ENCODE measurements around the gene UFC1. TPM values are rescaled to one million over a fixed set of nuclear protein-coding genes. Genes with fewer than 3 reads are reported as not detected.

UFC1 gene
- total RNA-seq, 1 donor from 2014 or later = 91.0 TPM

GRCh38 chr1:161165742-161166668, 12.2 kb downstream of the UFC1 start, which contains the start of gene PPOX:
PPOX (plus strand) TSS chr1:161166426; CDS start chr1:161166848, 422 bp downstream.
- Histone ChIP-seq H4K20me1 (ENCODE audit: insufficient read depth, low read length) (no peaks in the 10 kb centered on the region), H3K4me1 (ENCODE audit: insufficient read depth, low read length) (peaks cover 14% of the 10 kb centered on the region), H3K4me2 (ENCODE audit: low read length) (peak within 1 kb of the TSS; percentile 98), H3K4me3 (ENCODE audit: insufficient read depth, low read depth, low read length) (peak within 1 kb of the TSS; percentile 95), H3K27ac (ENCODE audit: low read depth, low read length) (peak within 1 kb of the TSS; percentile 83), H3K27me3 (ENCODE audit: insufficient read depth, low read length) (no peaks in the 10 kb centered on the region), H3K36me3 (ENCODE audit: insufficient read depth, low read length) (peaks cover 4% of the 10 kb centered on the region), H2AFZ (ENCODE audit: low read depth, low read length) (peak within 1 kb of the TSS; percentile 94), H3K79me2 (ENCODE audit: insufficient read depth, low read length) (peaks cover 21% of the 10 kb centered on the region), H3K9me3 (ENCODE audit: insufficient read depth, low read depth, low read length) (no peaks in the 10 kb centered on the region), H3K9ac (ENCODE audit: low read length) (peak within 1 kb of the TSS; percentile 89)
- no peaks in the 10 kb centered on the region for H3K9me3 Mint-ChIP-seq (ENCODE audit: unreplicated experiment)
- DNase-seq (ENCODE audit: low read depth) (peak; percentile 97), FAIRE-seq (no peak)
- H3K27ac Mint-ChIP-seq (ENCODE audit: unreplicated experiment) = peak within 1 kb of the TSS; percentile 94
- H3K4me3 Mint-ChIP-seq (ENCODE audit: unreplicated experiment) = peak within 1 kb of the TSS; percentile 93
- TF ChIP-seq CTCF (IDR thresholded peaks at IDR 0.05; ENCODE audit: insufficient read depth, low read depth, low read length) = peak; percentile 35
- no peak for TF ChIP-seq EZH2 (IDR thresholded peaks at IDR 0.05; ENCODE audit: insufficient read depth, low read length)
- H3K4me1 Mint-ChIP-seq (ENCODE audit: low read depth, unreplicated experiment) = peaks cover 17% of the 10 kb centered on the region
- peaks cover 6% of the 10 kb centered on the region for H3K36me3 Mint-ChIP-seq (ENCODE audit: low read depth, unreplicated experiment)
- H3K27me3 Mint-ChIP-seq (ENCODE audit: low read depth, unreplicated experiment) = no peaks in the 10 kb centered on the region

- DNase-seq (ENCODE audit: low read depth) = no peak
- H3K4me1 ChIP-seq (ENCODE audit: insufficient read depth, low read length) = peaks cover 14% of the 10 kb centered on the region
- peak overlapping the region; percentile 95 for H3K4me3 ChIP-seq (ENCODE audit: insufficient read depth, low read depth, low read length)
- TF ChIP-seq CTCF (IDR thresholded peaks at IDR 0.05; ENCODE audit: insufficient read depth, low read depth, low read length) (no peak), EZH2 (IDR thresholded peaks at IDR 0.05; ENCODE audit: insufficient read depth, low read length) (no peak)
- peak overlapping the region; percentile 89 for H3K9ac ChIP-seq (ENCODE audit: low read length)
- Mint-ChIP-seq H3K36me3 (ENCODE audit: low read depth, unreplicated experiment) (peaks cover 11% of the 10 kb centered on the region), H3K4me3 (ENCODE audit: unreplicated experiment) (peak overlapping the region; percentile 93), H3K27ac (ENCODE audit: unreplicated experiment) (peak overlapping the region; percentile 60), H3K27me3 (ENCODE audit: low read depth, unreplicated experiment) (no peaks in the 10 kb centered on the region), H3K4me1 (ENCODE audit: low read depth, unreplicated experiment) (peaks cover 12% of the 10 kb centered on the region), H3K9me3 (ENCODE audit: unreplicated experiment) (no peaks in the 10 kb centered on the region)
- peaks cover 10% of the 10 kb centered on the region for H3K36me3 ChIP-seq (ENCODE audit: insufficient read depth, low read length)
- no peaks in the 10 kb centered on the region for H3K27me3 ChIP-seq (ENCODE audit: insufficient read depth, low read length)
- FAIRE-seq = no peak
- H3K9me3 ChIP-seq (ENCODE audit: insufficient read depth, low read depth, low read length) = no peaks in the 10 kb centered on the region
- peak overlapping the region; percentile 98 for H3K4me2 ChIP-seq (ENCODE audit: low read length)
- peaks cover 4% of the 10 kb centered on the region for H4K20me1 ChIP-seq (ENCODE audit: insufficient read depth, low read length)
- H3K79me2 ChIP-seq (ENCODE audit: insufficient read depth, low read length) = peaks cover 14% of the 10 kb centered on the region
- H3K27ac ChIP-seq (ENCODE audit: low read depth, low read length) = peak overlapping the region; percentile 83
- peak overlapping the region; percentile 94 for H2AFZ ChIP-seq (ENCODE audit: low read depth, low read length)
Observed at GRCh38 chr1:161166669-161167548, 13.1 kb downstream of the UFC1 start.
